MCF 10A (cell line): ENCODE results near the gene NINJ1. TPM values are rescaled to one million over a fixed set of nuclear protein-coding genes. Genes with fewer than 3 reads are reported as not detected.

Experiments
- BruUV-seq: library from RNA; stranded (reverse); fragments of 400-500 nt; replicated peaks from 2 replicates; lab custom pipeline; 2021; lab: Mats Ljungman, UMichigan
- CTCF ChIA-PET: fragments of 300-600 bp; sonication (Branson Sonifier 250); formaldehyde crosslinking; extraction: SDS; loops from one replicate; lab custom pipeline; 2021; ENCODE audit warnings: antibody characterized with exemption, inconsistent platforms; lab: Yijun Ruan, JAX
- POLR2A ChIA-PET: fragments of 300-600, 350-650 bp; sonication (Branson Sonifier 250); formaldehyde crosslinking; extraction: SDS; loops from one replicate; lab custom pipeline; 2020; ENCODE audit warnings: antibody characterized with exemption, inconsistent platforms; lab: Yijun Ruan, JAX
- DNase-seq: peaks from one replicate; pipeline ENCODE4 v3.0.0-alpha.2; 2018; ENCODE audit not compliant: unreplicated experiment
- H3K27ac Mint-ChIP-seq: one replicate; pipeline ENCODE4 v1.8.0; 2022; ENCODE audit warnings: mild to moderate bottlenecking, low read depth, mixed read lengths; ENCODE audit not compliant: unreplicated experiment
- H3K27me3 Mint-ChIP-seq: one replicate; pipeline ENCODE4 v1.8.0; 2022; ENCODE audit warnings: mixed read lengths; ENCODE audit not compliant: insufficient read depth, unreplicated experiment
- H3K36me3 Mint-ChIP-seq: one replicate; pipeline ENCODE4 v1.8.0; 2022; ENCODE audit warnings: mild to moderate bottlenecking, moderate library complexity, mixed read lengths; ENCODE audit not compliant: insufficient read depth, unreplicated experiment
- H3K4me1 Mint-ChIP-seq: one replicate; pipeline ENCODE4 v1.8.0; 2022; ENCODE audit warnings: mixed read lengths; ENCODE audit not compliant: insufficient read depth, unreplicated experiment
- H3K4me3 Mint-ChIP-seq: one replicate; pipeline ENCODE4 v1.8.0; 2022; ENCODE audit warnings: mild to moderate bottlenecking, moderate library complexity, mixed read lengths; ENCODE audit not compliant: unreplicated experiment
- H3K9me3 Mint-ChIP-seq: one replicate; pipeline ENCODE4 v1.8.0; 2022; ENCODE audit warnings: mixed read lengths; ENCODE audit not compliant: unreplicated experiment
- intact Hi-C: fragments of 100-400 bp; cut with micrococcal nuclease; formaldehyde crosslinking; loops from 2 replicates; pipeline ENCODE4 v1.14.1; 2022
- total RNA-seq: library from RNA; stranded (reverse); gene quantifications from 2 replicates; pipeline ENCODE4 v1.2.3, GENCODE V29; 2022
- TF ChIP-seq, protein P1 (sequence below): fragments of 200-600 bp; IDR thresholded peaks from one replicate; pipeline ENCODE4 v1.8.0; 2022; ENCODE audit warnings: antibody characterized with exemption, mild to moderate bottlenecking; ENCODE audit not compliant: unreplicated experiment

Gene NINJ1
- total RNA-seq, 1 experiment from 2014 or later, result 64.7 TPM

GRCh38 chr9:93083592-93084470 is 50.2 kb downstream of the NINJ1 start:
- TF ChIP-seq, protein P1, sequence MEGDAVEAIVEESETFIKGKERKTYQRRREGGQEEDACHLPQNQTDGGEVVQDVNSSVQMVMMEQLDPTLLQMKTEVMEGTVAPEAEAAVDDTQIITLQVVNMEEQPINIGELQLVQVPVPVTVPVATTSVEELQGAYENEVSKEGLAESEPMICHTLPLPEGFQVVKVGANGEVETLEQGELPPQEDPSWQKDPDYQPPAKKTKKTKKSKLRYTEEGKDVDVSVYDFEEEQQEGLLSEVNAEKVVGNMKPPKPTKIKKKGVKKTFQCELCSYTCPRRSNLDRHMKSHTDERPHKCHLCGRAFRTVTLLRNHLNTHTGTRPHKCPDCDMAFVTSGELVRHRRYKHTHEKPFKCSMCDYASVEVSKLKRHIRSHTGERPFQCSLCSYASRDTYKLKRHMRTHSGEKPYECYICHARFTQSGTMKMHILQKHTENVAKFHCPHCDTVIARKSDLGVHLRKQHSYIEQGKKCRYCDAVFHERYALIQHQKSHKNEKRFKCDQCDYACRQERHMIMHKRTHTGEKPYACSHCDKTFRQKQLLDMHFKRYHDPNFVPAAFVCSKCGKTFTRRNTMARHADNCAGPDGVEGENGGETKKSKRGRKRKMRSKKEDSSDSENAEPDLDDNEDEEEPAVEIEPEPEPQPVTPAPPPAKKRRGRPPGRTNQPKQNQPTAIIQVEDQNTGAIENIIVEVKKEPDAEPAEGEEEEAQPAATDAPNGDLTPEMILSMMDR, result no peak
- CTCF ChIA-PET, result interaction anchor here (0.6 kb wide), 1 partner anchor 126 kb away, joined by 3 read pairs; no protein-coding TSS in a partner anchor
- BruUV-seq, result no TSS peak
- intact Hi-C loops, result no loop called here
- no peak for DNase-seq
- Mint-ChIP-seq H3K4me3 (no peak overlapping the region), H3K9me3 (peaks cover 5% of the 10 kb centered on the region), H3K4me1 (no peaks in the 10 kb centered on the region), H3K27me3 (no peaks in the 10 kb centered on the region), H3K36me3 (no peaks in the 10 kb centered on the region), H3K27ac (no peak overlapping the region)
- POLR2A ChIA-PET, result no interaction called here

DNA sequence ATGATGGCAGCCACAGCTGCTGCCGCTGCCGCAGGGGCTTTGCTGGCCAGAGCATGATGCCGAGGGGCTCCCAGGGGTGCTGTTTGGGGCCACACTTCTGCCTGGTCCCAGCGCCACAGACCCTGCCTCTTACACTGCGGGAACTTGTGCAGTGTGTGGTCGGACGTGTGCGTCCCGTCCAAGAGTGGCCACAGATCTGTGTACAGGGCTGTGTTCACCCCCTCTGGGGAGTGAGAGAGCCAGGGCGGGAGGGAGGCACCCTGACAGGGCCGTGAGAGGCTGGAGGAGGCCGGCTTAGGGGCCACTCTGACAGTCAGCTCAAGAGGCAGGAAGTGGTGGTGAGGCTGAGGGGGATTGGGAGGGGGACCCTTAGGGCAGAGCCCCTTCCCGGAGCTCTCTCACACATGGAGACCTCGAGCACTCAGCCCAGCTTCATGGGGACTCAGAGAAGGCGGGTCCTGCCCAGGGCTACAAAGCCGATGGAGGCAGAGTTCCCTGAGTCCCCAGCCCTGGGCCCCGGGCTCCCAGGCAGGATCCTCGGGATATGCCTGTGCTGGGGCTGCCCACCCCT is 51.1 kb downstream of the NINJ1 start:
- ChIA-PET POLR2A (no interaction called here), CTCF (no interaction called here)
- no TSS peak for BruUV-seq
- Mint-ChIP-seq H3K4me3 (no peak overlapping the region), H3K27ac (no peak overlapping the region), H3K9me3 (no peaks in the 10 kb centered on the region), H3K4me1 (no peaks in the 10 kb centered on the region), H3K36me3 (no peaks in the 10 kb centered on the region), H3K27me3 (no peaks in the 10 kb centered on the region)
- TF ChIP-seq, protein P1, result no peak
- intact Hi-C loops, result no loop called here
- no peak for DNase-seq

DNA sequence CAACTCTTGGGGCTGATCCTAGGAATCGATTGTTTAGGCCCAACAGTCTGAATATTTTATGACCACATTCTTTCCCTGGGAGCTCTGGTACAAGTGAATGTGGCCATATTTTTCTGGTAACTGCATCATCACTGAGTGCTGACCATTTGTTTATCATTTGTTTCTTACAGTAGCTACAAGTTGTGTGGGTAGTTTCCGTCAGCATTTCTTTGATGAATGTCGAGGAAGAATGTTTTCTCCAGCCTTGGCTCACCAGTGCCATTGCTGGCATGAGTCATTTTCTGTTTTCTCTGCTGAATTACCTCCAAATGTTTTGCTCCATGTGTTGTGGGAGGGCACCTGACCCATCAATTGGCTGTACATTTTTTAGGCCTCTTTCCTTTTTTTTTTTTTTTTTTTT is 52.1 kb downstream of the NINJ1 start:
- CTCF ChIA-PET, result interaction anchor here (0.6 kb wide), 1 partner anchor 92 kb away, joined by 4 read pairs; no protein-coding TSS in a partner anchor
- no peak overlapping the region for H3K4me3 Mint-ChIP-seq

More for the DNA sequence above, 52.1 kb downstream of the NINJ1 start:
- Mint-ChIP-seq H3K27me3 (no peaks in the 10 kb centered on the region), H3K9me3 (no peaks in the 10 kb centered on the region), H3K36me3 (no peaks in the 10 kb centered on the region), H3K27ac (no peak overlapping the region), H3K4me1 (no peaks in the 10 kb centered on the region)
- DNase-seq, result no peak
- POLR2A ChIA-PET, result interaction anchor here (0.7 kb wide), 1 partner anchor 485 kb away, joined by 3 read pairs; no protein-coding TSS in a partner anchor
- intact Hi-C loops, result no loop called here
- no TSS peak for BruUV-seq
- TF ChIP-seq, protein P1, result no peak
